NB4 (cell line): Measurements from ENCODE around the gene HS3ST3A1.
A peak's percentile ranks its signal among the peaks of the same experiment; 100 is the strongest.

Experiments used
- DNase-seq: peaks from one replicate; pipeline ENCODE4 v3.0.0; 2010; ENCODE audit warnings: low read depth
- H3K4me3 ChIP-seq: one replicate; pipeline ENCODE4 v1.5.1; 2011; ENCODE audit warnings: mild to moderate bottlenecking, low read depth, low read length, moderate library complexity
- CTCF ChIP-seq: IDR thresholded peaks from one replicate; pipeline ENCODE4 v1.5.1; 2012; ENCODE audit warnings: low read depth, low read length
- MAX ChIP-seq: IDR thresholded peaks from 2 replicates; pipeline ENCODE4 v1.6.1; 2011; ENCODE audit warnings: low read depth, low read length
- MYC ChIP-seq: IDR thresholded peaks from 2 replicates; pipeline ENCODE4 v1.6.1; 2011; ENCODE audit warnings: low read depth, low read length
- POLR2A ChIP-seq: IDR thresholded peaks from 2 replicates; pipeline ENCODE4 v1.6.1; 2011; ENCODE audit warnings: mild to moderate bottlenecking; ENCODE audit not compliant: insufficient read length; ENCODE audit errors: extremely low read depth

HS3ST3A1 gene

DNA sequence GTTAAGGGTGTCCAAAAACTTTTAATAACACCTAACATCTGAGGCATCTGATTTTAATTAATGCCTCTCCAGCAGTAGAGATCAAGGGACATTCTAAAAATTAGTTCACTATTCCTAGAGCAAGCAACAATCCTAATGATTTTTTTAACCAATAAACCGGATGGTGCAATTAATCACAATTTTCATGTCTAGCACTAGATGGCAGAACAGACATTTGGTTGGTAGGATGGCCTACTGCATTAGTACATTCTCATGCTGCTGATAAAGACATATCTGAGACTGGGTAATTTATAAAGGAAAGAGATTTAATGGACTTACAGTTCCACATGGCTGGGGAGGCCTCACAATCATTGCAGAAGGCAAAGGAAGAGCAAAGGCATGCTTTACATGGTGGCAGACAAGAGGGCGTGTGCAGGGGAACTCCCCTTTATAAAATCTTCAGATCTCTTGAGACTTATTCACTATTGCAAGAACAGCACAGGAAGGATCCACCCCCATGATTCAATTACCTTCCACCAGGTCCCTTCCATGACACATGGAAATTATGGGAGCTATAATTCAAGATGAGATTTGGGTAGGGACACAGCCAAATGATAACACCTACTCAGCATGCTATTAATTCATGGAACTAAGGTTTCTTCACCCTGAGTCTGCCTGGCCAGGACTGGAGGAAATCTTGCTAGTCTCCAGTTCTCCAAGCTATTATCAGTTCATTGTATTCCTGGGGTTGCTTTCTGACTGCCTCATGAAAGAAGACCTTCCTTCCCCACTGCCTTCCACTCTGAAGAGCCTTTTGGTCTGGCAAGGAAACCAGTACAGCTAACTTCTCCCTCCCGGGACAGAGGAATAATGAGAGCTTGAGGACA is 24.8 kb downstream of the HS3ST3A1 start:
- TF ChIP-seq CTCF (no peak), MAX (no peak), POLR2A (no peak), MYC (no peak)
- DNase-seq, result peak; percentile 21

GRCh38 chr17:13575922-13576419 is 25.8 kb downstream of the HS3ST3A1 start:
- no peak for DNase-seq
- no peak for TF ChIP-seq CTCF
- TF ChIP-seq MYC, result no peak
- no peak for TF ChIP-seq MAX
- TF ChIP-seq POLR2A, result no peak

More for the DNA sequence above, 24.8 kb downstream of the HS3ST3A1 start:
- no peak overlapping the region for H3K4me3 ChIP-seq

DNA sequence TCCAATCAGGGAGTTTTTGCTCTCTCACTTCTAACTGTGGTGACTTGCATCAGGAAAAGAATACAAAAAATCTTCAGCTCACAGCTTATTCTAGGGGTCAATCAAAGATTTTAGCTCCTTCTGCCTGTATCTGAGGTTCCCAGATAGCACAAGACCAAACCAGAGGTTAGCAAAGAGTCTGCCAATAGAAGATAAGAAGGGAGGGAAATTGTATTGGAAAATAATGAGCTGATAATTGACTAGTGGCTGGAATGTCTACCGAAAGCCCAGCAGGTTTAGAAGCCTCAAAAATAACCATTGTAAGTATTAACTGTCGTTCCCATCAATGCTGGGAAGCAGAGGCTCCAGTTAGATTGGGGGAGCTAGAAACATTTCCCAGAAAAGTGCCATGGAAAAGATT is 26.3 kb downstream of the HS3ST3A1 start:
- DNase-seq, result no peak
- TF ChIP-seq POLR2A (no peak), CTCF (no peak), MAX (no peak), MYC (no peak)
- H3K4me3 ChIP-seq, result no peak overlapping the region

More at GRCh38 chr17:13575922-13576419, 25.8 kb downstream of the HS3ST3A1 start:
- no peak overlapping the region for H3K4me3 ChIP-seq

GRCh38 chr17:13572581-13572980 is 29.1 kb downstream of the HS3ST3A1 start:
- no peak for DNase-seq
- TF ChIP-seq MAX (no peak), POLR2A (no peak), CTCF (no peak), MYC (no peak)
- H3K4me3 ChIP-seq, result no peak overlapping the region

GRCh38 chr17:13569398-13570123 is 32.2 kb downstream of the HS3ST3A1 start:
- DNase-seq, result no peak
- H3K4me3 ChIP-seq, result no peak overlapping the region
- no peak for TF ChIP-seq MAX
- no peak for TF ChIP-seq MYC
- TF ChIP-seq POLR2A, result no peak
- TF ChIP-seq CTCF, result no peak
